PC-3 (cell line): ENCODE measurements around the gene ACBD3. TPM values are rescaled to one million over a fixed set of nuclear protein-coding genes. Genes with fewer than 3 reads are reported as not detected.

Source experiments
- ATAC-seq: fragments of 200-7000 bp; cut with Tn5 transposase; 2 replicates; pipeline ENCODE4 v1.9.1; 2020; ENCODE audit warnings: mild to moderate bottlenecking, moderate library complexity
- BruUV-seq: library from RNA; stranded (reverse); fragments of 400-500 nt; replicated peaks from 2 replicates; lab custom pipeline; 2021; lab: Mats Ljungman, UMichigan
- CTCF ChIA-PET: fragments of 300-600 bp; sonication (Branson Sonifier 250); formaldehyde crosslinking; loops from one replicate; lab custom pipeline; 2022; ENCODE audit warnings: antibody characterized with exemption; lab: Charles Lee
- POLR2A ChIA-PET: fragments of 300-600 bp; sonication (Branson Sonifier 250); formaldehyde crosslinking; loops from one replicate; lab custom pipeline; 2022; ENCODE audit warnings: antibody characterized with exemption; ENCODE audit not compliant: unreplicated experiment; lab: Charles Lee
- DNase-seq: peaks from one replicate; pipeline ENCODE4 v3.0.0-alpha.2; 2015
- H2AFZ ChIP-seq: fragments of 300-600 bp; sonication (generic); 2 replicates; pipeline ENCODE4 v1.6.0; 2016; ENCODE audit warnings: antibody characterized with exemption, low read length
- H3F3A ChIP-seq: fragments of 300-600 bp; sonication (generic); one replicate; pipeline ENCODE4 v1.6.0; 2017; ENCODE audit warnings: antibody characterized with exemption, low read length, control low read depth, mild to moderate bottlenecking; ENCODE audit not compliant: unreplicated experiment
- H3K27ac ChIP-seq: fragments of 300-600 bp; sonication (generic); 2 replicates; pipeline ENCODE4 v1.5.1; 2016; ENCODE audit warnings: mild to moderate bottlenecking, low read length
- H3K27me3 ChIP-seq: fragments of 300-600 bp; sonication (generic); 2 replicates; pipeline ENCODE4 v1.6.1; 2016; ENCODE audit warnings: low read length, mixed read lengths
- H3K36me3 ChIP-seq: fragments of 300-600 bp; sonication (generic); 2 replicates; pipeline ENCODE4 v1.6.1; 2016; ENCODE audit warnings: low read depth, mixed run types, low read length, mixed read lengths
- H3K4me1 ChIP-seq: fragments of 300-600 bp; sonication (generic); 2 replicates; pipeline ENCODE4 v1.5.1; 2016; ENCODE audit warnings: low read length; ENCODE audit not compliant: insufficient read depth
- H3K4me2 ChIP-seq: fragments of 300-600 bp; sonication (generic); 2 replicates; pipeline ENCODE4 v1.6.0; 2016; ENCODE audit warnings: low read length
- H3K4me3 ChIP-seq: fragments of 300-600 bp; sonication (generic); 2 replicates; pipeline ENCODE4 v1.5.1; 2016; ENCODE audit warnings: mild to moderate bottlenecking, low read length, mixed read lengths
- H3K79me2 ChIP-seq: fragments of 300-600 bp; sonication (generic); 2 replicates; pipeline ENCODE4 v1.6.1; 2017; ENCODE audit warnings: low read length, mixed read lengths
- H3K9ac ChIP-seq: fragments of 300-600 bp; sonication (generic); 2 replicates; pipeline ENCODE4 v1.6.0; 2016; ENCODE audit warnings: mild to moderate bottlenecking, low read length
- H3K9me2 ChIP-seq: fragments of 300-600 bp; sonication (generic); replicated peaks from 2 replicates; pipeline ENCODE4 v1.6.1; 2016; ENCODE audit warnings: mixed run types, low read length, mixed read lengths
- H3K9me3 ChIP-seq: fragments of 300-600 bp; sonication (generic); 2 replicates; pipeline ENCODE4 v1.6.1; 2016; ENCODE audit warnings: low read length, mixed read lengths
- H4K20me1 ChIP-seq: fragments of 300-600 bp; sonication (generic); 2 replicates; pipeline ENCODE4 v1.6.1; 2016; ENCODE audit warnings: low read length, mixed read lengths
- EZH2 ChIP-seq: fragments of 300-600 bp; sonication (generic); IDR thresholded peaks from one replicate; pipeline ENCODE4 v1.6.1; 2017; ENCODE audit warnings: antibody characterized with exemption, mild to moderate bottlenecking, low read length; ENCODE audit not compliant: unreplicated experiment
- EZH2phosphoT487 ChIP-seq: fragments of 300-600 bp; sonication (generic); IDR thresholded peaks from 2 replicates; pipeline ENCODE4 v1.6.1; 2018; ENCODE audit warnings: mild to moderate bottlenecking, antibody characterized with exemption, low read length, borderline replicate concordance
- intact Hi-C: fragments of 100-400 bp; cut with micrococcal nuclease; formaldehyde crosslinking; loops from 2 replicates; pipeline ENCODE4 v1.9.0; 2023
- total RNA-seq: library from RNA; depleted of rRNA; stranded (reverse); fragments of >200 nt; gene quantifications from 2 replicates; pipeline ENCODE4 v1.2.3, GENCODE V29; 2014
- TF ChIP-seq, protein P1 (sequence below): fragments of 300-600 bp; sonication (generic); conservative IDR thresholded peaks from 2 replicates; pipeline ENCODE4 v1.5.1; 2017; ENCODE audit warnings: antibody characterized with exemption, low read depth, mild to moderate bottlenecking, low read length

The ACBD3 gene
- total RNA-seq, 1 experiment from 2014 or later = 62.2 TPM

- H4K20me1 ChIP-seq = no peaks in the 10 kb centered on the region
- H2AFZ ChIP-seq = no peak overlapping the region
- H3K9me3 ChIP-seq = no peaks in the 10 kb centered on the region
- no TSS peak for BruUV-seq
- H3K4me3 ChIP-seq = no peak overlapping the region
- ATAC-seq (no peak), DNase-seq (no peak)
- intact Hi-C loops = no loop called here
- CTCF ChIA-PET = no interaction called here
- POLR2A ChIA-PET = no interaction called here
- H3K9ac ChIP-seq = no peak overlapping the region
- no peaks in the 10 kb centered on the region for H3K4me1 ChIP-seq
- no peaks in the 10 kb centered on the region for H3K79me2 ChIP-seq
- no peak overlapping the region for H3K27ac ChIP-seq
- H3K36me3 ChIP-seq = no peaks in the 10 kb centered on the region
- no peaks in the 10 kb centered on the region for H3K9me2 ChIP-seq
- H3K4me2 ChIP-seq = no peak overlapping the region
- no peaks in the 10 kb centered on the region for H3K27me3 ChIP-seq
- no peak for TF ChIP-seq EZH2phosphoT487
- TF ChIP-seq, protein P1, sequence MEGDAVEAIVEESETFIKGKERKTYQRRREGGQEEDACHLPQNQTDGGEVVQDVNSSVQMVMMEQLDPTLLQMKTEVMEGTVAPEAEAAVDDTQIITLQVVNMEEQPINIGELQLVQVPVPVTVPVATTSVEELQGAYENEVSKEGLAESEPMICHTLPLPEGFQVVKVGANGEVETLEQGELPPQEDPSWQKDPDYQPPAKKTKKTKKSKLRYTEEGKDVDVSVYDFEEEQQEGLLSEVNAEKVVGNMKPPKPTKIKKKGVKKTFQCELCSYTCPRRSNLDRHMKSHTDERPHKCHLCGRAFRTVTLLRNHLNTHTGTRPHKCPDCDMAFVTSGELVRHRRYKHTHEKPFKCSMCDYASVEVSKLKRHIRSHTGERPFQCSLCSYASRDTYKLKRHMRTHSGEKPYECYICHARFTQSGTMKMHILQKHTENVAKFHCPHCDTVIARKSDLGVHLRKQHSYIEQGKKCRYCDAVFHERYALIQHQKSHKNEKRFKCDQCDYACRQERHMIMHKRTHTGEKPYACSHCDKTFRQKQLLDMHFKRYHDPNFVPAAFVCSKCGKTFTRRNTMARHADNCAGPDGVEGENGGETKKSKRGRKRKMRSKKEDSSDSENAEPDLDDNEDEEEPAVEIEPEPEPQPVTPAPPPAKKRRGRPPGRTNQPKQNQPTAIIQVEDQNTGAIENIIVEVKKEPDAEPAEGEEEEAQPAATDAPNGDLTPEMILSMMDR = no peak
- H3F3A ChIP-seq = no peaks in the 10 kb centered on the region
Observed at GRCh38 chr1:226217273-226217672, 30.7 kb upstream of the ACBD3 start.

DNA sequence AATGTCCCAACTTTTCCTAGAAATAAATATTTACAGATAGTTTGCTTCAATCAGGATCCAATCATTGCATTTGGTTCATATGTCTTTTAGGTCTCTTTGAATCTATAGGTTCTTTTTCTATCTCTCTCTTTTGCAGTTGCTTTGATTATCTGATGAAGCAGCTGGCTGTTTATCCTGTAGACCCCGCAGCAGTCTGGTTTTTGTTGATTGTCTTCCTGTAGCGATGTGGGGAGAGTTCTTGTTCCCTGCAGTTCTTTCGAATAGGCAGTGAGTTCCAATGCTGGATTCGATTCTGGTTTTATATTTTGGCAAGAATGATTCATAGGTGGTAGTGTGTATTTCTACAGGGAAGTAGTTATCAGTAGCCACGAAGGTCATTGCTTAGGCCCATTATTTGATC, 29.5 kb upstream of the ACBD3 start:
- intact Hi-C loops = no loop called here
- Histone ChIP-seq H3K9me2 (no peaks in the 10 kb centered on the region), H3K9me3 (no peaks in the 10 kb centered on the region), H3K4me1 (no peaks in the 10 kb centered on the region), H3K27ac (no peak overlapping the region), H3K4me3 (no peak overlapping the region), H3K27me3 (no peaks in the 10 kb centered on the region), H3K4me2 (no peak overlapping the region), H2AFZ (no peak overlapping the region), H3F3A (no peaks in the 10 kb centered on the region), H4K20me1 (no peaks in the 10 kb centered on the region), H3K9ac (no peak overlapping the region), H3K36me3 (no peaks in the 10 kb centered on the region), H3K79me2 (no peaks in the 10 kb centered on the region)
- BruUV-seq = no TSS peak
- DNase-seq = no peak
- TF ChIP-seq EZH2phosphoT487 (no peak), EZH2 (no peak)
- TF ChIP-seq, protein P1 = no peak
- ATAC-seq = no peak
- ChIA-PET POLR2A (no interaction called here), CTCF (no interaction called here)

- CTCF ChIA-PET = no interaction called here
- H3K9me2 ChIP-seq = no peaks in the 10 kb centered on the region
- DNase-seq (no peak), ATAC-seq (peak; percentile 52)
- no peaks in the 10 kb centered on the region for H3K9me3 ChIP-seq
- H3K4me3 ChIP-seq = no peak overlapping the region
- H3F3A ChIP-seq = no peaks in the 10 kb centered on the region
- H3K27ac ChIP-seq = no peak overlapping the region
- no peak overlapping the region for H2AFZ ChIP-seq
- no peaks in the 10 kb centered on the region for H3K36me3 ChIP-seq
- H3K9ac ChIP-seq = no peak overlapping the region
- intact Hi-C loops = no loop called here
- no peaks in the 10 kb centered on the region for H3K4me1 ChIP-seq
- no peak overlapping the region for H3K4me2 ChIP-seq
- POLR2A ChIA-PET = interaction anchor here (0.5 kb wide), 1 partner anchor 30 kb away, joined by 3 read pairs; no protein-coding TSS in a partner anchor
- TF ChIP-seq EZH2phosphoT487 = no peak
- TF ChIP-seq, protein P1 = no peak
- no peak for TF ChIP-seq EZH2
- BruUV-seq = no TSS peak
- H4K20me1 ChIP-seq = no peaks in the 10 kb centered on the region
- H3K79me2 ChIP-seq = no peaks in the 10 kb centered on the region
- no peaks in the 10 kb centered on the region for H3K27me3 ChIP-seq
Observed at GRCh38 chr1:226215239-226215638, 28.7 kb upstream of the ACBD3 start.
